ENCODE results near the gene PADI3.

DNA sequence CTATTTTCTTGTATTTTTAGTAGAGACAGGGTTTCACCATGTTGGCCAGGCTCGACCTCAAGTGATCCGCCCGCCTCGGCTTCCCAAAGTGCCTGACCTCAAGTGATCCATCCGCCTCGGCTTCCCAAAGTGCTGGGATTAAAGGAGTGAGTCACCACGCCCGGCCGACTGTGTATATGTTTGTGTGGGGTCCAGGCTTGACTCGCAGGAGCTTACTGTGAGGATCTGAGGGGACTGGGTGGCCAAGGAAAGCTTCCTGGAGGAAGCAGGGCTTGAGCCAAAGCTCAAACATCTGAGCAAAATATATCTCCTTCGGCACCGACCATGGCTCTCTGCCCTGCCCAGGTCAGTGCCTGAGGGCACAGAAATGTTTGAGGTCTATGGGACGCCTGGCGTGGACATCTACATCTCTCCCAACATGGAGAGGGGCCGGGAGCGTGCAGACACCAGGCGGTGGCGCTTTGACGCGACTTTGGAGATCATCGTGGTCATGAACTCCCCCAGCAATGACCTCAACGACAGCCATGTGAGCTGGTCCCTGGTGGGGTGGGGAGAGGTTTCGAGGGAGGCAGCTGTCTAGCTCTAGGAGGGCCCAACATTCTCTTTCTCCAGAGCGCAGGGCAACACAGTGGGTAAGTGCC, 10.5 kb downstream of the PADI3 start:
- TF ChIP-seq MEF2A (IDR thresholded peaks at IDR 0.05; ENCODE audit: control insufficient read depth, low read depth, low read length), result no peak
- TF ChIP-seq, protein P1, sequence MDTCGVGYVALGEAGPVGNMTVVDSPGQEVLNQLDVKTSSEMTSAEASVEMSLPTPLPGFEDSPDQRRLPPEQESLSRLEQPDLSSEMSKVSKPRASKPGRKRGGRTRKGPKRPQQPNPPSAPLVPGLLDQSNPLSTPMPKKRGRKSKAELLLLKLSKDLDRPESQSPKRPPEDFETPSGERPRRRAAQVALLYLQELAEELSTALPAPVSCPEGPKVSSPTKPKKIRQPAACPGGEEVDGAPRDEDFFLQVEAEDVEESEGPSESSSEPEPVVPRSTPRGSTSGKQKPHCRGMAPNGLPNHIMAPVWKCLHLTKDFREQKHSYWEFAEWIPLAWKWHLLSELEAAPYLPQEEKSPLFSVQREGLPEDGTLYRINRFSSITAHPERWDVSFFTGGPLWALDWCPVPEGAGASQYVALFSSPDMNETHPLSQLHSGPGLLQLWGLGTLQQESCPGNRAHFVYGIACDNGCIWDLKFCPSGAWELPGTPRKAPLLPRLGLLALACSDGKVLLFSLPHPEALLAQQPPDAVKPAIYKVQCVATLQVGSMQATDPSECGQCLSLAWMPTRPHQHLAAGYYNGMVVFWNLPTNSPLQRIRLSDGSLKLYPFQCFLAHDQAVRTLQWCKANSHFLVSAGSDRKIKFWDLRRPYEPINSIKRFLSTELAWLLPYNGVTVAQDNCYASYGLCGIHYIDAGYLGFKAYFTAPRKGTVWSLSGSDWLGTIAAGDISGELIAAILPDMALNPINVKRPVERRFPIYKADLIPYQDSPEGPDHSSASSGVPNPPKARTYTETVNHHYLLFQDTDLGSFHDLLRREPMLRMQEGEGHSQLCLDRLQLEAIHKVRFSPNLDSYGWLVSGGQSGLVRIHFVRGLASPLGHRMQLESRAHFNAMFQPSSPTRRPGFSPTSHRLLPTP (IDR thresholded peaks at IDR 0.05; ENCODE audit: borderline replicate concordance, extremely low read depth, insufficient read length), result no peak
- no peak for TF ChIP-seq HDGF (IDR thresholded peaks at IDR 0.05)
- TF ChIP-seq U2AF2 (optimal IDR thresholded peaks at IDR 0.05; ENCODE audit: low read depth, low read length), result no peak
- no peak for TF ChIP-seq ZNF217 (CRISPR knock-in tag; IDR thresholded peaks at IDR 0.05)
- TF ChIP-seq ZNF431 (CRISPR knock-in tag; IDR thresholded peaks at IDR 0.05), result no peak
- no peak for TF ChIP-seq ATF3 (IDR thresholded peaks at IDR 0.05)
- no peak for TF ChIP-seq ATF3 (CRISPR knock-in tag; conservative IDR thresholded peaks at IDR 0.05)
- TF ChIP-seq CBX1 (IDR thresholded peaks at IDR 0.05; ENCODE audit: low read depth), result no peak
